Measurements from ENCODE around the gene LFNG. TPM values are rescaled to one million over a fixed set of nuclear protein-coding genes. Genes with fewer than 3 reads are reported as not detected.

The LFNG gene
- total and polyA plus RNA-seq, 12 donors: 2.4 to 11.8 (median 9.0) TPM

DNA sequence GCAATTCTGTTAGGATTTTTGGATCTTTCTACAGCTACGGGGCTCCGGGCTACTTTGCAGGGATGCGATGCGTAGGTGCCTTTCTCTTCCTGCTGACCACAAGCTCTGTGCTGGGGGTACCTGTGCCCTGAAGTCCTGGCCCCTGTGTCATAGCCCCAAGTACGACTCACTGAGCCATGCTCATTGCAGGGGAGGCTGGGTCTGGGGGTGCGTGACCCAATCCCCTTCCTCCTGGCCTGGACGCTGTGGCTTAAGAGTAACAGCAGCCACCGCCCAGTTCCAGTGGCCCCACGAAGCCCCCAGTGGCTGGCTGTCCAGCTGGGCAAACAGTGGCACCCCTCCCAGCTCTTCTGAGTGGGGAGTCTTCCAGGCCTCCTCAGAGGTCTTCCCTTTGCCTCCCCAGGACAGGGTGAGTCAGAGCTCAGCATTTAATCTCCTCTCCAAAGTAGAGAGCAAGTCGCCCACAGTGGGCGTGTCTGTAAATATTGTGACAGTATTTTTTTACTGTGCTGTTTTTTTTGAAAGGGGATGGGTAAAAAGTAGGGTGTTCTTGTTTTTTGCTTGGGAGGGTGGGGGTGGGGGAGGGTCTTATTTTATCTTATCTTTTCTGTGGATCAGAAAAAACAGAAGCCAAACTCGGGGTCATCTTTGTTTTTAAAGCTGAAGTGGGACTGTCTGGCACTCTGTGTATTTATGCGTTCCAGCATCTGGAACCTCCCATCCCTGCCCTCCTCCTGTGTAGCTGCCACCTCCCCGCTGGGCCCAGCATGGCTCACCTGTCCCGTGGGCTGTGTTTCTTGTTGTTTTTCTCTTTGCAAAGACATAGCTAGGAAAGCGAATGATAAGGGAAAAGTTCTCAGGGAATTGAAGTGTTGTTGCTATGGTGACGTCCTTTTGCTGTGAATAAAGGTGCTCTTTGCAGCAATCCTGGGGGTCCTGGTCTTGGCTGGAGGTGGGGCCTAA is 8.2 kb downstream of the LFNG start:
- WGBS, 2 donors: 79 to 82% methylated on average over 17 of the region's 17 CpGs
- ATAC-seq: no peak
- Histone ChIP-seq H3K36me3 (peaks cover 0 to 48% (median 4%) of the 10 kb centered on the region in 9 donors), H3K27ac (peak overlapping the region in 3 of 10 donors; percentile 4 to 94 (median 36)), H3K9me3 (no peaks in the 10 kb centered on the region), H3K27me3 (peaks cover 0 to 16% (median 3%) of the 10 kb centered on the region in 7 donors), H3K4me1 (peaks cover 14 to 91% (median 56%) of the 10 kb centered on the region in 9 donors), H3K4me3 (peak overlapping the region in 1 of 10 donors; percentile 34)
- TF ChIP-seq, protein P1, sequence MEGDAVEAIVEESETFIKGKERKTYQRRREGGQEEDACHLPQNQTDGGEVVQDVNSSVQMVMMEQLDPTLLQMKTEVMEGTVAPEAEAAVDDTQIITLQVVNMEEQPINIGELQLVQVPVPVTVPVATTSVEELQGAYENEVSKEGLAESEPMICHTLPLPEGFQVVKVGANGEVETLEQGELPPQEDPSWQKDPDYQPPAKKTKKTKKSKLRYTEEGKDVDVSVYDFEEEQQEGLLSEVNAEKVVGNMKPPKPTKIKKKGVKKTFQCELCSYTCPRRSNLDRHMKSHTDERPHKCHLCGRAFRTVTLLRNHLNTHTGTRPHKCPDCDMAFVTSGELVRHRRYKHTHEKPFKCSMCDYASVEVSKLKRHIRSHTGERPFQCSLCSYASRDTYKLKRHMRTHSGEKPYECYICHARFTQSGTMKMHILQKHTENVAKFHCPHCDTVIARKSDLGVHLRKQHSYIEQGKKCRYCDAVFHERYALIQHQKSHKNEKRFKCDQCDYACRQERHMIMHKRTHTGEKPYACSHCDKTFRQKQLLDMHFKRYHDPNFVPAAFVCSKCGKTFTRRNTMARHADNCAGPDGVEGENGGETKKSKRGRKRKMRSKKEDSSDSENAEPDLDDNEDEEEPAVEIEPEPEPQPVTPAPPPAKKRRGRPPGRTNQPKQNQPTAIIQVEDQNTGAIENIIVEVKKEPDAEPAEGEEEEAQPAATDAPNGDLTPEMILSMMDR (IDR thresholded peaks at IDR 0.05): no peak
- peak in 1 of 2 donors; percentile 14 for DNase-seq
- intact Hi-C loops (cut with DNase I): no loop called here

DNA sequence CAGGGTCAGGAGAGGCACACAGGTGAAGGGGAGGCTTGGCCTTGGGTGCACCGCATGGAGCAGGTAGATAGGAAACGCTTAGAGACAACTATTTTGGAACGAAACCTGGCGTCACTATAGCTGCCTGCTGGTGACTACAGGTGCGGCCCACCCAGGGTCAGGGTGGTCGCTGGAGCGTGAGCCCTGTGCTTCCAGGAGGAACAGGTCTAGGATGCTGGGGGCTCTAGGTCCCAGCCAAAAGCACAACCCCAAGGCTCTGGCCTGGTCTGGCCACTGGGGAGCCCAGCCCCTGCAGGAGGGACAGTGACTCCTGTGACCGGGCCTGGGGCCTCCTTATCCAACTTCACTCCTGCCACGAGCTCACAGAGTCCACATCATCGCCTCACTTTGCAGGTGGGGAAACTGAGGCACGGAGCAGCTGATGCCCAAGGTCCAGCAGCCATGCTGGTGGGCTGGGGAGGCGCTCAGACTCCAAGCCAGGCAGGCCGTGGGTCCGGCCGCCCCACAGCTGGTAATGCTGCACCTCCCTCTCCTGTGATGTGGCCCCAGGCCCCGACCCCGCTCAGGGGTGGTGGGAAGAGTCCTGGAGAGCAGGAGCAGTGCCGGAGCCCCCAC is 9.0 kb downstream of the LFNG start:
- Histone ChIP-seq H3K27ac (peak overlapping the region in 5 of 10 donors; percentile 53 to 94 (median 71)), H3K4me1 (peaks cover 8 to 83% (median 48%) of the 10 kb centered on the region in 9 donors), H3K27me3 (peaks cover 0 to 11% (median 0%) of the 10 kb centered on the region in 7 donors), H3K4me3 (peak overlapping the region in 2 of 10 donors; percentile 14 to 34), H3K36me3 (peaks cover 0 to 48% (median 4%) of the 10 kb centered on the region in 9 donors), H3K9me3 (no peaks in the 10 kb centered on the region)
- WGBS, 2 donors: 83% methylated on average over 18 of the region's 18 CpGs
- intact Hi-C loops (cut with DNase I): no loop called here
- ATAC-seq: no peak
- TF ChIP-seq, protein P1 (IDR thresholded peaks at IDR 0.05): no peak
- DNase-seq: peak in 1 of 2 donors; percentile 20

DNA sequence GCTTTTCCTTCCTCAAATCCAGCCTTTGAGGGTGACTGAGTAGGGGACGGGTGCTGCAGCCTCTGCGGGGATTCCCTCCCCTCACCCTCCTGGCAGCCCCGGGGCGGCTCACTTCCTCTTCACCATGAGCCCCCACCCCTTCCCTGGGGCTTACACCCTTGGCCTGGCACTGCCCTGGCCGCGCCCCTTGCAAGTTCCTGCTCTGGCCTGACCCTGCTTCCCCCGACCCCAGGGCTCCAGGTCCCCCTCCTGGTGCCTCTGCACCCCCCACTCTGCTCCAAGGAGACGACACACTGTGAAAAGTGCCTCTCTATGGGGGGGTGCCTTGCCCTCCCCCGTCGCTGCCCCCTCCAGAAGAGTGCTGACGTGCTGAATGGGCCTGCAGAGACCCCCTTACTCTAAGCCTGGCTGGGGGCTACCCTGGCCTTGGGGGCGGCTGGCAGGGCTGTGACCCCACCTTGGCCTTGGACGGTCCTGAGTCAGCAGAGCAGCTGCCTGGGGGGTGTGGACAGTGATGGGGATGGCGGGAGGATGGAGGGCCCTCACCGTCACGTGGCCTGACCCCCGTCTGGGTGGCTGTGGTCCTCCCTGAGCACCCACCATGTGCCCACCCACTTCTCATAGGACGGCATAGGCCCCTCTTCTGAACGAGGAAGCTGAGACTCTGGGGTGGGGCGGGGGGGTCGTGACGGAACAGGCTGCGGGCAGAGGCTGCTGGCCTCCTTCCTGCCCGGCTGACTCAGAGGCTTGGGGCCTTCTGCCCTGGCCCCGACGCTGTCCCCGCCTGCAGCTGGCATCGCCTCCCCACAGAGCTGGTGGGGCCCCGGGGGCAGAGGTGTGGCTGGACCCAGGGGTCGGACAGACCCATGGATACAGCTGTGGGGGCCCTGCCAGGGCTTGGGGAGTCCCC is 9.8 kb downstream of the LFNG start:
- Histone ChIP-seq H3K4me3 (peak overlapping the region in 2 of 10 donors; percentile 14 to 34), H3K27ac (peak overlapping the region in 9 of 10 donors; percentile 1 to 94 (median 58)), H3K4me1 (peaks cover 6 to 75% (median 40%) of the 10 kb centered on the region in 9 donors), H3K27me3 (peaks cover 0 to 10% (median 0%) of the 10 kb centered on the region in 7 donors), H3K36me3 (peaks cover 0 to 48% (median 4%) of the 10 kb centered on the region in 9 donors), H3K9me3 (no peaks in the 10 kb centered on the region)
- 64 to 72% methylated on average over 30 of the region's 30 CpGs for WGBS, 2 donors
- TF ChIP-seq, protein P1 (IDR thresholded peaks at IDR 0.05): no peak
- ATAC-seq (peak; percentile 29 to 69 (median 55)), DNase-seq (peak; percentile 65 to 71)
- intact Hi-C loops (cut with DNase I): no loop called here

All from heart right ventricle (tissue), 16 donors.